ENCODE results near the gene SYT11. TPM values are rescaled to one million over a fixed set of nuclear protein-coding genes. Genes with fewer than 3 reads are reported as not detected.

The SYT11 gene, protein sequence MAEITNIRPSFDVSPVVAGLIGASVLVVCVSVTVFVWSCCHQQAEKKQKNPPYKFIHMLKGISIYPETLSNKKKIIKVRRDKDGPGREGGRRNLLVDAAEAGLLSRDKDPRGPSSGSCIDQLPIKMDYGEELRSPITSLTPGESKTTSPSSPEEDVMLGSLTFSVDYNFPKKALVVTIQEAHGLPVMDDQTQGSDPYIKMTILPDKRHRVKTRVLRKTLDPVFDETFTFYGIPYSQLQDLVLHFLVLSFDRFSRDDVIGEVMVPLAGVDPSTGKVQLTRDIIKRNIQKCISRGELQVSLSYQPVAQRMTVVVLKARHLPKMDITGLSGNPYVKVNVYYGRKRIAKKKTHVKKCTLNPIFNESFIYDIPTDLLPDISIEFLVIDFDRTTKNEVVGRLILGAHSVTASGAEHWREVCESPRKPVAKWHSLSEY
- 14.7 TPM for total RNA-seq (2013)
- polyA plus RNA-seq (10 to 100 TPM in 1 of 3 donors, 1 to 10 TPM in 2; 5.1 to 11.0 (median 9.6) TPM), polyA minus RNA-seq (8.3 and 11.2 TPM in 2 replicates), total RNA-seq (3.4 to 43.8 (median 17.2) reads per million in 11 experiments)

DNA sequence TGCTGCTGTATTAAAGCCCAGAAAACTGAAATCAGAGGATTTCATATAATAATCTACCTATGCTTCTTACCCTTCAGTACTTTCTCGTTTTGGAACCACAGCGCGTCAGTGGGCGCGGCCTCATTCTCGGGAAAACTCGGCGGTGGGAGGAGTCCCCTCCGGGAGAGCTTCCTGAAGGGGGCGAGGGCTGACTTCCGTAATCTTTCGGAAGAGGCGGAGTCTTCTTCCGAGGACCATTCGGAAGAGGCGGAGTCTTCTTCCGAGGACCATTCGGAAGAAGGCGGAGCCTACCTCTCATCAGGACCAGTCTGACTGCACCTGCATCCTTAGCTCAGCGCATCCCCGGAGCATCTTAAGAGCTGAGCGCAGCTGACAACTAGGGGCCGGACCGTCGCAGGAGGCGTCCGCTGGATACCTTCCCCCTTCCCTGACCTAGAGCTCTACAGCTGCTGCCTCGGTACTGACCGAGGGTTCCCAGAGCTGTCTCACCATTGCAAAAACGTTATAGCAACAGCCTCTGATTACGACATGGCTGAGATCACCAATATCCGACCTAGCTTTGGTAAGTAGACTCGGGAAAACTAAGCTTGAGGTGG, at the start of gene SYT11:
TSS of gene SYT11 (plus strand) at position 334 of the 596 bp plus-strand sequence. CDS start at position 529, 195 bp downstream.
- DNase-seq: peak; percentile 91 to 95 (median 95)
- no peaks in the 10 kb centered on the region for H3K27me3 ChIP-seq (ENCODE audit: control insufficient read depth in 2 of 2, insufficient read depth in 2 of 2, low read length in 2 of 2)
- no peaks in the 10 kb centered on the region for H3K9me3 ChIP-seq (replicated peaks in 1 of 2; ENCODE audit: control insufficient read depth in 1 of 2, insufficient read depth in 1 of 2, low read length in 2 of 2)
- TF ChIP-seq, protein P1, sequence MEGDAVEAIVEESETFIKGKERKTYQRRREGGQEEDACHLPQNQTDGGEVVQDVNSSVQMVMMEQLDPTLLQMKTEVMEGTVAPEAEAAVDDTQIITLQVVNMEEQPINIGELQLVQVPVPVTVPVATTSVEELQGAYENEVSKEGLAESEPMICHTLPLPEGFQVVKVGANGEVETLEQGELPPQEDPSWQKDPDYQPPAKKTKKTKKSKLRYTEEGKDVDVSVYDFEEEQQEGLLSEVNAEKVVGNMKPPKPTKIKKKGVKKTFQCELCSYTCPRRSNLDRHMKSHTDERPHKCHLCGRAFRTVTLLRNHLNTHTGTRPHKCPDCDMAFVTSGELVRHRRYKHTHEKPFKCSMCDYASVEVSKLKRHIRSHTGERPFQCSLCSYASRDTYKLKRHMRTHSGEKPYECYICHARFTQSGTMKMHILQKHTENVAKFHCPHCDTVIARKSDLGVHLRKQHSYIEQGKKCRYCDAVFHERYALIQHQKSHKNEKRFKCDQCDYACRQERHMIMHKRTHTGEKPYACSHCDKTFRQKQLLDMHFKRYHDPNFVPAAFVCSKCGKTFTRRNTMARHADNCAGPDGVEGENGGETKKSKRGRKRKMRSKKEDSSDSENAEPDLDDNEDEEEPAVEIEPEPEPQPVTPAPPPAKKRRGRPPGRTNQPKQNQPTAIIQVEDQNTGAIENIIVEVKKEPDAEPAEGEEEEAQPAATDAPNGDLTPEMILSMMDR (IDR thresholded peaks at IDR 0.05): no peak
- Mint-ChIP-seq H3K9me3 (no peaks in the 10 kb centered on the region), H3K27ac (peak within 1 kb of the TSS; percentile 95 to 99 (median 96)), H3K4me1 (peaks cover 38% of the 10 kb centered on the region), H3K4me3 (peak within 1 kb of the TSS; percentile 80 to 87), H3K36me3 (peaks cover 8 to 10% of the 10 kb centered on the region in 2 donors), H3K27me3 (ENCODE audit: low read depth in 3 of 3) (peaks cover 0 to 1% (median 0%) of the 10 kb centered on the region in 3 donors)
- WGBS (ENCODE audit: insufficient coverage): under 1% methylated on average over 32 of the region's 33 CpGs
- peak within 1 kb of the TSS; percentile 87 for H3K4me2 ChIP-seq (replicated peaks; ENCODE audit: extremely low read depth, low read length, poor library complexity, severe bottlenecking)
- H4K20me1 ChIP-seq (ENCODE audit: insufficient read depth, low read length): no peaks in the 10 kb centered on the region
- H3K9ac ChIP-seq (ENCODE audit: insufficient read depth, low read length, poor library complexity, severe bottlenecking): peak within 1 kb of the TSS; percentile 64
- peaks cover 4 to 11% of the 10 kb centered on the region in 2 donors for H3K36me3 ChIP-seq (replicated peaks in 1 of 2; ENCODE audit: control insufficient read depth in 1 of 2, insufficient read depth in 2 of 2, low read length in 2 of 2)
- H2AFZ ChIP-seq (ENCODE audit: insufficient read depth, low read depth, low read length, poor library complexity, severe bottlenecking): peak within 1 kb of the TSS; percentile 95
- peak within 1 kb of the TSS; percentile 83 to 88 for H3K27ac ChIP-seq (ENCODE audit: low read depth in 1 of 2, low read length in 2 of 2)
- H3K4me1 ChIP-seq (ENCODE audit: control insufficient read depth in 1 of 2, insufficient read depth in 2 of 2, low read length in 2 of 2): peaks cover 45 to 58% of the 10 kb centered on the region in 2 donors
- H3K79me2 ChIP-seq (ENCODE audit: insufficient read depth, low read length): peaks cover 34% of the 10 kb centered on the region
- peak within 1 kb of the TSS; percentile 44 to 84 (median 78) for H3K4me3 ChIP-seq (replicated peaks in 1 of 3; ENCODE audit: low read depth in 2 of 3, low read length in 3 of 3)
- intact Hi-C loops (cut with micrococcal nuclease): loop anchor here in 1 of 2 donors (2.0 kb wide), 1 partner anchor 51 kb away; the partner anchor contains the start of gene RIT1

DNA sequence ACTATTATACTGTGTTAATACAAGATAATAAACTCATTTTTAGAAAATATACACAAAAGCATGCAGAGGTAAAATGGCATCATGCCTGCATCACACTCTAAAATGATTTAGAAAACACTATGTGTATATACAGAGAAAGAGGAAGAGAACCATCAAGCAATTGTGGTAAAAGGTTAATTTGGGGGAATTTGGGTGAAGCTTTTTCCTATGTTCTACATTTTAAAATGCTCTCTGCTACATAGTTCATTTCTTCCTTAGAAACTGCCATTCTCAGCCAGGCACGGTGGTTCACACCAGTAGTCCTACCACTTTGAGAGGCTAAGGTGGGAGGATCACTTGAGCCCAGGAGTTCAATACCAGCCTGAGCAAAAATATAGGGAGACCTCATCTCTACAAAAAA, 46.5 kb upstream of the SYT11 start:
- Histone ChIP-seq H3K9ac (ENCODE audit: insufficient read depth, low read length, poor library complexity, severe bottlenecking) (no peak overlapping the region), H3K9me3 (replicated peaks in 1 of 2; ENCODE audit: control insufficient read depth in 1 of 2, insufficient read depth in 1 of 2, low read length in 2 of 2) (no peaks in the 10 kb centered on the region), H2AFZ (ENCODE audit: insufficient read depth, low read depth, low read length, poor library complexity, severe bottlenecking) (no peak overlapping the region), H3K79me2 (ENCODE audit: insufficient read depth, low read length) (no peaks in the 10 kb centered on the region), H3K4me1 (ENCODE audit: control insufficient read depth in 1 of 2, insufficient read depth in 2 of 2, low read length in 2 of 2) (peaks cover 8 to 11% of the 10 kb centered on the region in 2 donors), H3K36me3 (replicated peaks in 1 of 2; ENCODE audit: control insufficient read depth in 1 of 2, insufficient read depth in 2 of 2, low read length in 2 of 2) (peaks cover 49 to 84% of the 10 kb centered on the region in 2 donors), H3K27me3 (ENCODE audit: control insufficient read depth in 2 of 2, insufficient read depth in 2 of 2, low read length in 2 of 2) (no peaks in the 10 kb centered on the region), H3K4me2 (replicated peaks; ENCODE audit: extremely low read depth, low read length, poor library complexity, severe bottlenecking) (no peak overlapping the region), H3K27ac (ENCODE audit: low read depth in 1 of 2, low read length in 2 of 2) (peak overlapping the region in 1 of 2 donors; percentile 13), H3K4me3 (replicated peaks in 1 of 3; ENCODE audit: low read depth in 2 of 3, low read length in 3 of 3) (no peak overlapping the region), H4K20me1 (ENCODE audit: insufficient read depth, low read length) (no peaks in the 10 kb centered on the region)
- TF ChIP-seq, protein P1 (IDR thresholded peaks at IDR 0.05): no peak
- no peaks in the 10 kb centered on the region for H3K27me3 Mint-ChIP-seq (ENCODE audit: low read depth in 3 of 3)
- peaks cover 12% of the 10 kb centered on the region for H3K4me1 Mint-ChIP-seq
- peak overlapping the region in 2 of 7 donors; percentile 22 to 59 for H3K27ac Mint-ChIP-seq
- no peak overlapping the region for H3K4me3 Mint-ChIP-seq
- no peaks in the 10 kb centered on the region for H3K9me3 Mint-ChIP-seq
- no CpG with 5 or more reads among the region's 1 CpG for WGBS (ENCODE audit: insufficient coverage)
- no peak for DNase-seq
- H3K36me3 Mint-ChIP-seq: peaks cover 53 to 70% of the 10 kb centered on the region in 2 donors
- intact Hi-C loops (cut with micrococcal nuclease): no loop called here
